ENCODE results near the gene TRMT5.

DNA sequence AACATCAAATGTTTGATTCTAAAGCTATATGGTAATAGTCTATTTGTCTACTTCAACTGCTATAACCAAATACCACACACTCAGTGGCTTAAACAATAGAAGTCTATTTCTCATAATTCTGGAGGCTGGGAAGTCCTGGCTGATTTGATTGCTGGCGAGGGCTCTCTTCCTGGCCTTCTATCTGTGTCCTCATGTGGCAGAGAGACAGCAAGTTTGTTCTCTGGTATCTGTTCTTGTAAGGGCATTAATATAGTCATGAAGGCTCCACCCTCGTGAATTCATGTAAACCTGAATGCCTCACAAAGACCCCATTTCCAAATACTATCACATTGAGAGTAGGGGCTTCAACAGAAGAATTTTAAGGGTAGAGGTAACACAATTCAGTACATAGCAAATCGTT lies 34.1 kb downstream of the TRMT5 start:
- TF ChIP-seq, protein P1, sequence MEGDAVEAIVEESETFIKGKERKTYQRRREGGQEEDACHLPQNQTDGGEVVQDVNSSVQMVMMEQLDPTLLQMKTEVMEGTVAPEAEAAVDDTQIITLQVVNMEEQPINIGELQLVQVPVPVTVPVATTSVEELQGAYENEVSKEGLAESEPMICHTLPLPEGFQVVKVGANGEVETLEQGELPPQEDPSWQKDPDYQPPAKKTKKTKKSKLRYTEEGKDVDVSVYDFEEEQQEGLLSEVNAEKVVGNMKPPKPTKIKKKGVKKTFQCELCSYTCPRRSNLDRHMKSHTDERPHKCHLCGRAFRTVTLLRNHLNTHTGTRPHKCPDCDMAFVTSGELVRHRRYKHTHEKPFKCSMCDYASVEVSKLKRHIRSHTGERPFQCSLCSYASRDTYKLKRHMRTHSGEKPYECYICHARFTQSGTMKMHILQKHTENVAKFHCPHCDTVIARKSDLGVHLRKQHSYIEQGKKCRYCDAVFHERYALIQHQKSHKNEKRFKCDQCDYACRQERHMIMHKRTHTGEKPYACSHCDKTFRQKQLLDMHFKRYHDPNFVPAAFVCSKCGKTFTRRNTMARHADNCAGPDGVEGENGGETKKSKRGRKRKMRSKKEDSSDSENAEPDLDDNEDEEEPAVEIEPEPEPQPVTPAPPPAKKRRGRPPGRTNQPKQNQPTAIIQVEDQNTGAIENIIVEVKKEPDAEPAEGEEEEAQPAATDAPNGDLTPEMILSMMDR (IDR thresholded peaks at IDR 0.05; ENCODE audit: borderline replicate concordance, extremely low read depth, low read length, poor library complexity, severe bottlenecking): no peak
- TF ChIP-seq EZH2 (IDR thresholded peaks at IDR 0.05; ENCODE audit: borderline replicate concordance, low read depth, low read length, severe bottlenecking): no peak

Measured in DND-41 (cell line).